ENCODE measurements around the gene NBAS. TPM values are rescaled to one million over a fixed set of nuclear protein-coding genes. Genes with fewer than 3 reads are reported as not detected.
"Not testable (repeated sequence)": the region's sequence is repeated elsewhere in the genome, so short reads cannot be mapped to it uniquely, and the experiment has no call there.

NBAS gene
- total RNA-seq, 1 experiment from 2014 or later, result 32.5 TPM

GRCh38 chr2:15251753-15252152 is 309.4 kb downstream of the NBAS start:
- Mint-ChIP-seq H3K4me1 (peaks cover 0 to 3% of the 10 kb centered on the region in 2 experiments; a peak in 2 of 4 replicates), H3K27me3 (ENCODE audit: low read depth) (no peaks in the 10 kb centered on the region), H3K4me3 (no peak overlapping the region), H3K36me3 (ENCODE audit: insufficient read depth in 1 of 3, low read depth in 3 of 3) (peaks cover 14 to 22% (median 22%) of the 10 kb centered on the region in 3 experiments), H3K27ac (no peak overlapping the region), H3K9me3 (peaks cover 4 to 19% of the 10 kb centered on the region in 2 experiments)
- Histone ChIP-seq H3K9ac (ENCODE audit: extremely low read depth, insufficient read length, low read length) (no peak overlapping the region), H2BK12ac (ENCODE audit: insufficient read length, low read depth, low read length) (no peak overlapping the region), H3K18ac (ENCODE audit: insufficient read length, low read depth, low read length) (no peak overlapping the region), H4K91ac (ENCODE audit: insufficient read length, low read depth, low read length) (no peak overlapping the region), H2BK120ac (ENCODE audit: low read depth, low read length, poor library complexity, severe bottlenecking) (no peak overlapping the region), H2BK15ac (ENCODE audit: low read depth, low read length) (no peak overlapping the region), H2BK20ac (ENCODE audit: low read depth, low read length, poor library complexity, severe bottlenecking) (no peak overlapping the region), H2BK5ac (ENCODE audit: insufficient read length, low read length) (no peak overlapping the region), H4K20me1 (ENCODE audit: control insufficient read depth, insufficient read depth, insufficient read length) (no peaks in the 10 kb centered on the region), H3K79me2 (ENCODE audit: insufficient read depth, low read length) (no peaks in the 10 kb centered on the region), H2AFZ (ENCODE audit: low read length) (no peak overlapping the region), H3K9me3 (ENCODE audit: control insufficient read depth, low read depth, low read length) (no peaks in the 10 kb centered on the region), H3T11ph (ENCODE audit: low read length) (no peak overlapping the region), H3K4ac (ENCODE audit: low read depth, low read length) (no peak overlapping the region), H3K27ac (ENCODE audit: insufficient read length, low read depth, low read length) (no peak overlapping the region), H3K4me1 (ENCODE audit: insufficient read depth, low read length) (no peaks in the 10 kb centered on the region), H3K4me2 (ENCODE audit: insufficient read depth, insufficient read length, low read length) (no peak overlapping the region), H4K8ac (replicated peaks; ENCODE audit: insufficient read length, low read depth, low read length) (no peak overlapping the region), H3K14ac (ENCODE audit: insufficient read depth, low read length) (no peak overlapping the region), H3K56ac (ENCODE audit: insufficient read length, low read depth, low read length) (no peak overlapping the region), H3K23ac (ENCODE audit: insufficient read length, low read depth, low read length) (no peak overlapping the region), H4K5ac (ENCODE audit: insufficient read length, low read depth, low read length) (no peak overlapping the region), H3K27me3 (ENCODE audit: insufficient read depth, low read length) (no peaks in the 10 kb centered on the region), H3K23me2 (ENCODE audit: insufficient read length, low read depth, low read length, poor library complexity, severe bottlenecking) (no peaks in the 10 kb centered on the region), H2AK5ac (ENCODE audit: insufficient read length, low read length) (no peak overlapping the region), H3K79me1 (ENCODE audit: insufficient read depth, low read depth, low read length, poor library complexity, severe bottlenecking) (no peaks in the 10 kb centered on the region)
- TF ChIP-seq, protein P1, sequence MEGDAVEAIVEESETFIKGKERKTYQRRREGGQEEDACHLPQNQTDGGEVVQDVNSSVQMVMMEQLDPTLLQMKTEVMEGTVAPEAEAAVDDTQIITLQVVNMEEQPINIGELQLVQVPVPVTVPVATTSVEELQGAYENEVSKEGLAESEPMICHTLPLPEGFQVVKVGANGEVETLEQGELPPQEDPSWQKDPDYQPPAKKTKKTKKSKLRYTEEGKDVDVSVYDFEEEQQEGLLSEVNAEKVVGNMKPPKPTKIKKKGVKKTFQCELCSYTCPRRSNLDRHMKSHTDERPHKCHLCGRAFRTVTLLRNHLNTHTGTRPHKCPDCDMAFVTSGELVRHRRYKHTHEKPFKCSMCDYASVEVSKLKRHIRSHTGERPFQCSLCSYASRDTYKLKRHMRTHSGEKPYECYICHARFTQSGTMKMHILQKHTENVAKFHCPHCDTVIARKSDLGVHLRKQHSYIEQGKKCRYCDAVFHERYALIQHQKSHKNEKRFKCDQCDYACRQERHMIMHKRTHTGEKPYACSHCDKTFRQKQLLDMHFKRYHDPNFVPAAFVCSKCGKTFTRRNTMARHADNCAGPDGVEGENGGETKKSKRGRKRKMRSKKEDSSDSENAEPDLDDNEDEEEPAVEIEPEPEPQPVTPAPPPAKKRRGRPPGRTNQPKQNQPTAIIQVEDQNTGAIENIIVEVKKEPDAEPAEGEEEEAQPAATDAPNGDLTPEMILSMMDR (conservative IDR thresholded peaks at IDR 0.05), result no peak
- DNase-seq, result no peak
- no CpG with 5 or more reads among the region's 3 CpGs for WGBS (ENCODE audit: extremely low coverage, insufficient read length, low lambda C conversion rate)

- H4K91ac ChIP-seq (ENCODE audit: insufficient read length, low read depth, low read length); H3K4me1 Mint-ChIP-seq; H3K4ac ChIP-seq (ENCODE audit: low read depth, low read length); H3K79me1 ChIP-seq (ENCODE audit: insufficient read depth, low read depth, low read length, poor library complexity, severe bottlenecking); H2BK120ac ChIP-seq (ENCODE audit: low read depth, low read length, poor library complexity, severe bottlenecking); H3K79me2 ChIP-seq (ENCODE audit: insufficient read depth, low read length); H3K56ac ChIP-seq (ENCODE audit: insufficient read length, low read depth, low read length); H2BK20ac ChIP-seq (ENCODE audit: low read depth, low read length, poor library complexity, severe bottlenecking); H3K27ac Mint-ChIP-seq; H3K14ac ChIP-seq (ENCODE audit: insufficient read depth, low read length); H2BK12ac ChIP-seq (ENCODE audit: insufficient read length, low read depth, low read length); H3K9me3 ChIP-seq (ENCODE audit: control insufficient read depth, low read depth, low read length); H3K9ac ChIP-seq (ENCODE audit: extremely low read depth, insufficient read length, low read length); H4K5ac ChIP-seq (ENCODE audit: insufficient read length, low read depth, low read length); H2AK5ac ChIP-seq (ENCODE audit: insufficient read length, low read length); H3K27me3 ChIP-seq (ENCODE audit: insufficient read depth, low read length); H3K27ac ChIP-seq (ENCODE audit: insufficient read length, low read depth, low read length); H3T11ph ChIP-seq (ENCODE audit: low read length); H3K18ac ChIP-seq (ENCODE audit: insufficient read length, low read depth, low read length); H4K20me1 ChIP-seq (ENCODE audit: control insufficient read depth, insufficient read depth, insufficient read length); DNase-seq; H3K4me3 Mint-ChIP-seq; H3K23ac ChIP-seq (ENCODE audit: insufficient read length, low read depth, low read length); H3K4me1 ChIP-seq (ENCODE audit: insufficient read depth, low read length); H3K4me2 ChIP-seq (ENCODE audit: insufficient read depth, insufficient read length, low read length); H2BK15ac ChIP-seq (ENCODE audit: low read depth, low read length); H3K27me3 Mint-ChIP-seq (ENCODE audit: low read depth); H2BK5ac ChIP-seq (ENCODE audit: insufficient read length, low read length); H3K23me2 ChIP-seq (ENCODE audit: insufficient read length, low read depth, low read length, poor library complexity, severe bottlenecking); H4K8ac ChIP-seq (replicated peaks; ENCODE audit: insufficient read length, low read depth, low read length); H2AFZ ChIP-seq (ENCODE audit: low read length): not testable (repeated sequence)
- peaks cover 13 to 22% (median 21%) of the 10 kb centered on the region in 3 experiments for H3K36me3 Mint-ChIP-seq (ENCODE audit: insufficient read depth in 1 of 3, low read depth in 3 of 3)
- WGBS (ENCODE audit: extremely low coverage, insufficient read length, low lambda C conversion rate), result no CpG with 5 or more reads among the region's 3 CpGs
- peaks cover 4 to 19% of the 10 kb centered on the region in 2 experiments for H3K9me3 Mint-ChIP-seq
Observed at GRCh38 chr2:15250946-15251345, 310.2 kb downstream of the NBAS start.
